Sigmoid colon (tissue), 4 donors: ENCODE results near the gene KRTAP10-5.

Source experiments
- CTCF ChIP-seq, 4 experiments: fragments of 450-650 bp in 3 of 4; fragments of 200-600 bp in 1 of 4; IDR thresholded peaks; one replicate each; pipeline ENCODE4 v1.5.1; 2016 to 2019; ENCODE audit warnings: antibody characterized with exemption in 4 of 4, mild to moderate bottlenecking in 3 of 4, moderate library complexity in 2 of 4
- EP300 ChIP-seq, 4 donors: sonication (generic); formaldehyde crosslinking; IDR thresholded peaks; one replicate each; pipeline ENCODE4 v1.6.1; 2017; ENCODE audit warnings: antibody characterized with exemption in 4 of 4
- POLR2A ChIP-seq, 2 donors: fragments of 450-650 bp; IDR thresholded peaks; one replicate each; pipeline ENCODE4 v1.6.1; 2016; ENCODE audit warnings: antibody characterized with exemption in 2 of 2, mild to moderate bottlenecking in 2 of 2, moderate library complexity in 2 of 2

GRCh38 chr21:44540741-44541288, 39.6 kb downstream of the KRTAP10-5 start:
- no peak for TF ChIP-seq POLR2A (IDR thresholded peaks at IDR 0.05)
- TF ChIP-seq CTCF (IDR thresholded peaks at IDR 0.05): no peak
- no peak for TF ChIP-seq EP300 (IDR thresholded peaks at IDR 0.05)
